HK-2 (cell line): ENCODE data around the gene AP2M1.
A peak's percentile ranks its signal among the peaks of the same experiment; 100 is the strongest.

ENCODE experiments used
- DNase-seq: peaks from one replicate; pipeline ENCODE4 v3.0.0-alpha.2; 2018; ENCODE audit not compliant: unreplicated experiment

AP2M1 gene

DNA sequence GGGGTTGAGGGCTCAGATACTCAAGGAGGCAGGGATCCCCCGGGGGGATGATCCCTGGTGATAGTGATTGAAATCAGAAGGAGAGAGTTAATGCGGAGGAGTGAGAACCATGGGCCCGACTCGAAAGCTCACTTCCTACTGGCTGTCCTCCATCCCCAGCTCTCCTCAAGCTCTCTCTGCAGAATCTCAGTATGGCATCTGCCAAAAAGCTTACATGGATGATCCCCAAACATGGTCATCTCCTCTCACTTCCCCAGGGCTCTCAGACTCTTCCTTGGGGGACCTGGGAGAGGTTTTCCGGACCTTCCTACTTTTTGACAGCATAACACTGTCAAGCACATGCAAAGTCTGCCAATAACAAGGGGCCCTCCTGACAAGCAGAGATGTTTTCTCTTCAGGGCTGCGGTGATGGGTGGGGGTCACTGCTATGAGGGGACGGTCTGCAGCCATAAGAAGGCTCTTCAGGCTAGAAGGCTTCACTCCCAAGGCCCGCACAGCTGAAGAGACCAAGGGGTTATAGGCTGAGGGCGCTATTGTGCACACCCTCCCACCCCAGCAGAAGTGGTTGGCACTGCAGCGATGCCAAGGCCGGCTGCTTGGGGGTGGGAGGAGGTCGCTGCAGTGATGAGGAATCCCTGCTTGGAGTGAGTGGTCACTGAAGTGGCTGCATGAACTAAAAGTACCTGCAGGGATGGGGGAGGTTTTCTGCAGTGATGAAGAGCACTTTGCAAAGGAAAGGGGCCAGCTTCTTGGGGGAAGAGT lies 53.9 kb downstream of the AP2M1 start:
- DNase-seq, result no peak

DNA sequence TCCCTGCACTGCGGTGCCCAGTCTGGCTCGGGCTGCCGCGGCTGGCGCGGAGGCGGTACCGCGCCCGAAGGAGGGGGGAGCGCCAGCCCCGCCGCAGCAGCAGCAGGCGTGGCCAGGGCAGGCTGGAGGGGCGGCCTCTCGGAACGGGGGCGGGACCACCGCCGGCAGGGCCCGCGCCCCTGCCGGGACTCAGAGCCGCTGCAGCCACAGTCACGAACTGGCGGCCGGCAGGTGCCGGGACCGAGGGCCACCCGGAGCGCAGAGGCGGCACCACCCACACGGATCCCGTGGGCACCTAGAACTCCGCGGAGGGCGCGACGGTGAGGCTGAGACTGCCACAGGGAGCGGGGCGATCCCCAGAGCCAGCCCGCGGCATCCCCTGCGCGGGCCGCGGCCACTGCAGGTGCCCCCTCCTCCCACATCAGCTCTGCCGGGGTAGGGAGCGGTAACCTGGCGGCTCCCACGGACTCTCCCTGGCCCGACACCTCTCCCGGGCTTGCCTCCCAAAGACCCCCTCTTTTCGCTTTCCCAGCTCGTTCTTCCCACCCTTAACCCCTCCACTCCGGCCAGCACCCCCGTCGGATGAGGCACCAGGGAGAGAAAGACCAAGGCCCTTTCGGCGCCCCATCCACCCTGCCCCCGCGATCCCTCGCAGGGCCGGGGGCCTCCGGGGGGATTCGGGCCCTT lies 54.9 kb downstream of the AP2M1 start, which contains the start of gene VWA5B2:
VWA5B2 (plus strand) TSS at position 192 of the 687 bp plus-strand sequence. CDS start 944 bp downstream, outside the sequence.
- DNase-seq, result peak; percentile 64

DNA sequence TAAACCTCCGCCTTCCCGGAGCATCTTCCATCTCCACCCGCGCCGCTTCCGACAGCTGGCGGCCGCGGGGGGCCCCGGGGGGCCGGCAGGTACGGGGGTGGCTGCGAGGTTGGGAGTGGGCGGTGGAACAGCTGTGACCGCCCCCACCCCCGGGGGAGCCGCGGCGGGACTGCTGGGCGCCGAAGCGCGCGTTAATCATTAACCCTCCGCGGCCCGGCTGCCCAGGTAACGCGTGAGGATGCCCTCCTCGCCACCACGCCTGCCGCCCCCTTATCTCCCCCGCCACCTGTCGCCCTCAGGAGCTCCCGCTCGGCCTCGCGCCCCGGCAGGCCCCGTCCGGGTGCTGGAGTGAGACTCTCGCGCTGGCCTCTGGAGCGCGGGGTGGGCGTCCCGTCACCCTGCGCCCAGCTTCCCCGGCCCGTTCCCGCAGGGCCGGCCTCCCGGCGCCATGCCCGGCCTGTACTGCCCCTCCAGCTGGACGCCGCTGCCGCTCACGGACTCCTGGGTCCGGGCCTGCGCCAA lies 55.5 kb downstream of the AP2M1 start:
- DNase-seq, result no peak

DNA sequence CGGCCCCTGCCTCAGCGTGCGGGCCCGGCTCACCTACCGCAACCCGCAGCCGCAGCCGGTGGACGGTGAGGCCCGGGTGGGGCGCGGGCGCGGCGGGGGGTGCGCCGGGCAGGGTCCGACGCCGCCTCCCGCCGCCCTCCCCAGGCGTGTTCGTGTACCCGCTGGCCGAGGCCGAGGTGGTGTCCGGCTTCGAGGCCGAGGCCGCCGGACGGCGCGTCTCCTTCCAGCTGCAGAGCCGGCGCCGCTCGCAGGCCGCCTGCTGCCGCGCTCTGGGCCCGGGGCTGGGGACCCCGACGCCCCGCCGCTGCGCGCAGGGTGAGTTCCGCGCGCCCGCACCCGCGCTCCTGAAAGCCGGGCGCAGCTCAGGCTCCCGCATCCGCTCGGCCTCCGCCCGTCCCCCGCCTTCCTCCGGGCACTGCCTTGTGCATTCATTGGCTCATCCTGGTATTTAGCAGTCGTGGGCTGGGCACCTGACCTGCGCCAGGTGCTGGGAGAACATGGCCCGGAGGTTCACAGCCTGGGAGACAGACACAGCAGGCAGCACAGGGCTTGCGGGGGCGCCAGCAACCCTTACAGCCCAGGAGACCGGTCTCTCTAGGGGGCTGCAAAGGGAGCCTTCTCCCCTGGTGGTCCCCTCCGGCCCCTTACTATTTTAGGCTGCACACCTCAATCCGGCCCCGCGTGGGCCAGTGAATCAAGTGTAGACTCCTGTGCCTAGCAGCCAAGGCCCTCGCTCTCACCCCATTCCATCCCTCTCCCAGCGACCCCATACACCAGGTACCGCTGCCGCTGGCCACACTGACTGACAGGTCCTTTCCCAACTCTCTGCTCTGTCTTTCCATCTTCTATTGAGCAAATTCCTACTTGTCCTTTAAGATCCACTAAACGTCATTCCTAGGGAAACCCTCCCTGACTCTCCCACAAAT lies 56.2 kb downstream of the AP2M1 start:
- DNase-seq, result no peak

DNA sequence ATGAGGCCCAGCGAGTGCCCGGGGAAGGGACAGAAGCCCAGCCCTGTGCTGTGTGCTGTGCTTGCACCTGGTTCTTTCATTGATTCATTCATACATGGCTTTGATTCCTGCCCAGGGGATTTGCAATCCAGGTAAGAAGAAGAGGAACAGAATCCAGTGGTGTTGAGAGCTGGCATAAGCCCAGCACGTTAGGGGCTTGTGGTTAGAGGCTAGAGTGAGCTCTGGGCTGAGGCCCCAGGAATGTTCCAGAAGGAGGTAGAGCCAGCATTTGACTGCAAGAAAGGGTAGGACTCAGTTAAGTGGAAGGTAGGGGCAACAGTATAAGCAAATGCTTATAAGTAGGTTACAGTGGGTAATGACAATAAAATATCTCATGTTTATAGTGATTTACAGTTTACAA lies 57.0 kb downstream of the AP2M1 start:
- no peak for DNase-seq

DNA sequence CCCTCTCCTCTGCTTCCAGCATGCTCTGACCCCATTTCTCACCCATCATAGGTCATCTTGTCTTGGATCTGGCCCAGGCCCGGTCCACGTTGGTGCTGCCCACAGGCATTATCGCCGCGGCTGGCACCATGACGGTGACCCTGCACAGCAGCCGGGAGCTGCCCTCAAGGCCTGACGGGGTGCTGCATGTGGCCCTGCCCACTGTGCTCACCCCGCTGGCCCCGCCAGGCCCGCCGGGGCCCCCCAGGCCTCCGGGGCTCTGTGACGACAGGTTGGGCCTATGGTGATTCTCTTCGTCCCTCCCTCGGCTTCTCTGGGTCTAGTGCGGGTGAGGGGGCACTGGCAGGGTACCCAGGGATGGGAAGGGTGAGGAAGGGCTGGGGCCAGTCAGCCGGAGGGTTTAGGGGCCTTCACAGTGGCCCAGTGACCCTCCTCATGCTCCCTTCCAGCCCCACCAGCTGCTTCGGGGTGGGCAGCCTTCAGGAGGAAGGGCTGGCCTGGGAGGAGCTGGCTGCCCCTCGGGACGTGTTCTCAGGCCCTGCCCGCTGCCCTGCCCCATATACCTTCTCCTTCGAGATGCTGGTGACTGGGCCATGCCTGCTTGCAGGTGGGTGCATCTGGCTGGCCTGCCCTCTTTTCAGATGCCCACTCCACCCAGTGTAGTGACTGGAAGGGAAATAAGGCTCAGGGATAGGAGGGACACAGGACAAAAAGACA lies 58.6 kb downstream of the AP2M1 start:
- DNase-seq, result no peak
